ENCODE data around the gene LIMS1.
"Not testable (repeated sequence)": the region's sequence is repeated elsewhere in the genome, so short reads cannot be mapped to it uniquely, and the experiment has no call there.

- TF ChIP-seq JUNB (IDR thresholded peaks at IDR 0.05; ENCODE audit: unreplicated experiment); EZH2phosphoT487 (IDR thresholded peaks at IDR 0.05; ENCODE audit: unreplicated experiment); CTCF (conservative IDR thresholded peaks at IDR 0.05; ENCODE audit: low read depth in 2 of 2): not testable (repeated sequence)
These were observed 154.8 kb downstream of the LIMS1 start for GRCh38 chr2:108688818-108689756.

Data from GM23338 (cell line).